Parathyroid adenoma (tissue), 2 donors: ENCODE measurements around the gene TEX10.

ENCODE experiments used
- H2AFZ ChIP-seq: fragments of 300-600 bp; sonication (generic); one replicate; pipeline ENCODE4 v1.7.0; 2017; ENCODE audit warnings: antibody characterized with exemption, mild to moderate bottlenecking
- H3K27ac ChIP-seq: fragments of 300-600 bp; sonication (generic); one replicate; pipeline ENCODE4 v1.7.0; 2017
- H3K27me3 ChIP-seq: fragments of 300-600 bp; sonication (generic); one replicate; pipeline ENCODE4 v1.7.0; 2017; ENCODE audit warnings: low read length; ENCODE audit not compliant: control insufficient read depth, insufficient read depth
- H3K36me3 ChIP-seq: fragments of 300-600 bp; sonication (generic); one replicate; pipeline ENCODE4 v1.7.0; 2017; ENCODE audit warnings: low read length; ENCODE audit not compliant: control insufficient read depth, insufficient read depth
- H3K4me1 ChIP-seq: fragments of 300-600 bp; sonication (generic); one replicate; pipeline ENCODE4 v1.7.0; 2017; ENCODE audit warnings: control low read depth
- H3K4me2 ChIP-seq: fragments of 300-600 bp; sonication (generic); one replicate; pipeline ENCODE4 v1.7.0; 2017; ENCODE audit warnings: low read length
- H3K4me3 ChIP-seq: fragments of 300-600 bp; sonication (generic); one replicate; pipeline ENCODE4 v1.7.0; 2017; ENCODE audit warnings: low read depth, low read length
- H3K79me2 ChIP-seq: fragments of 300-600 bp; sonication (generic); one replicate; pipeline ENCODE4 v1.7.0; 2017; ENCODE audit warnings: control low read depth
- H3K9ac ChIP-seq: fragments of 300-600 bp; sonication (generic); one replicate; pipeline ENCODE4 v1.7.0; 2017; ENCODE audit warnings: mild to moderate bottlenecking
- H3K9me3 ChIP-seq: fragments of 300-600 bp; sonication (generic); one replicate; pipeline ENCODE4 v1.7.0; 2017; ENCODE audit warnings: low read length; ENCODE audit not compliant: control insufficient read depth
- TF ChIP-seq, protein P1 (sequence below): fragments of 300-600 bp; sonication (generic); IDR thresholded peaks from one replicate; pipeline ENCODE4 v1.7.0; 2017; ENCODE audit warnings: antibody characterized with exemption, mild to moderate bottlenecking
- donor health status: primary hyperparathyroidism.

TEX10 gene

DNA sequence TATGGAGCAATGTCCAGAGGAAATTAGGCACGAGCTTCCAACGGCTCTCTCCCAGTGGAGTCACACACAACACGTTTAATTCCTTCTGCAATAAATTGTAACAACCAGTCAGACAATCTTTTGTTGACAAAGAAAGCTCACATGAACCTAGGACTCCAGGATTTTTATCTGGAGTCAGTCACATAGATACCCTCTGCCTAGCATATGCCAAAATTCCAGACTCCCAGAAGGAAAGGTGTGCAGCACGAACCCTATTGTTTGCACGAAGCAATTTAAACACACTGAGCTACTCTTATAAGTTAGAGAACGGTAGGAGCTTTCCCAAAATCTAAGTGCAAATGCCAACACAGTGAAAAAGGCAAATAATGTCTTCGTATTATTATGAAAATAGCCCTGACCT is 67.1 kb downstream of the TEX10 start:
- Histone ChIP-seq H3K36me3 (no peaks in the 10 kb centered on the region), H3K4me2 (no peak overlapping the region), H3K27me3 (no peaks in the 10 kb centered on the region), H3K27ac (no peak overlapping the region), H3K9me3 (no peaks in the 10 kb centered on the region), H3K4me3 (no peak overlapping the region), H2AFZ (no peak overlapping the region), H3K9ac (no peak overlapping the region), H3K4me1 (no peaks in the 10 kb centered on the region), H3K79me2 (no peaks in the 10 kb centered on the region)
- TF ChIP-seq, protein P1, sequence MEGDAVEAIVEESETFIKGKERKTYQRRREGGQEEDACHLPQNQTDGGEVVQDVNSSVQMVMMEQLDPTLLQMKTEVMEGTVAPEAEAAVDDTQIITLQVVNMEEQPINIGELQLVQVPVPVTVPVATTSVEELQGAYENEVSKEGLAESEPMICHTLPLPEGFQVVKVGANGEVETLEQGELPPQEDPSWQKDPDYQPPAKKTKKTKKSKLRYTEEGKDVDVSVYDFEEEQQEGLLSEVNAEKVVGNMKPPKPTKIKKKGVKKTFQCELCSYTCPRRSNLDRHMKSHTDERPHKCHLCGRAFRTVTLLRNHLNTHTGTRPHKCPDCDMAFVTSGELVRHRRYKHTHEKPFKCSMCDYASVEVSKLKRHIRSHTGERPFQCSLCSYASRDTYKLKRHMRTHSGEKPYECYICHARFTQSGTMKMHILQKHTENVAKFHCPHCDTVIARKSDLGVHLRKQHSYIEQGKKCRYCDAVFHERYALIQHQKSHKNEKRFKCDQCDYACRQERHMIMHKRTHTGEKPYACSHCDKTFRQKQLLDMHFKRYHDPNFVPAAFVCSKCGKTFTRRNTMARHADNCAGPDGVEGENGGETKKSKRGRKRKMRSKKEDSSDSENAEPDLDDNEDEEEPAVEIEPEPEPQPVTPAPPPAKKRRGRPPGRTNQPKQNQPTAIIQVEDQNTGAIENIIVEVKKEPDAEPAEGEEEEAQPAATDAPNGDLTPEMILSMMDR = no peak

DNA sequence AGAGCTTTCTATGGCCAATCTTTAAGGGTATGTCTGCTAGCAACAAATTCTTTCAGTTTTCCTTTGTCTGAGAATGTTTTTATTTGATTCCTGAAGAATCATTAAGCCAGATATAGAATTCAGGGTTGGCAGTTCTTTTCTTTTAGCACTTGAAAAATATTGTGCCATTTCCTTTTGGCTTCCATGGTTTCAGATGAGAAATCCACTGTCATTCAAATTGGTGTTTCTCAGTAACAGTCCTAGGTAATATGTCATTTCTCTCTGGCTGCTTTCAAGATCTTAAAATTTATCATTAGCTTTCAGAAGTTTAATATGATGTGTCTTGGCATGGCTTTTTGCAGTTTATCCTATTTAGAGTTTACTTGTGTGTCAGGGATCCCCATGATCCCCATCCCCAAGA is 67.7 kb downstream of the TEX10 start:
- Histone ChIP-seq H3K4me3 (no peak overlapping the region), H3K4me2 (no peak overlapping the region), H3K36me3 (no peaks in the 10 kb centered on the region), H3K4me1 (no peaks in the 10 kb centered on the region), H3K27me3 (no peaks in the 10 kb centered on the region), H3K27ac (no peak overlapping the region), H3K79me2 (no peaks in the 10 kb centered on the region), H3K9me3 (no peaks in the 10 kb centered on the region), H2AFZ (no peak overlapping the region), H3K9ac (no peak overlapping the region)
- TF ChIP-seq, protein P1 = no peak

DNA sequence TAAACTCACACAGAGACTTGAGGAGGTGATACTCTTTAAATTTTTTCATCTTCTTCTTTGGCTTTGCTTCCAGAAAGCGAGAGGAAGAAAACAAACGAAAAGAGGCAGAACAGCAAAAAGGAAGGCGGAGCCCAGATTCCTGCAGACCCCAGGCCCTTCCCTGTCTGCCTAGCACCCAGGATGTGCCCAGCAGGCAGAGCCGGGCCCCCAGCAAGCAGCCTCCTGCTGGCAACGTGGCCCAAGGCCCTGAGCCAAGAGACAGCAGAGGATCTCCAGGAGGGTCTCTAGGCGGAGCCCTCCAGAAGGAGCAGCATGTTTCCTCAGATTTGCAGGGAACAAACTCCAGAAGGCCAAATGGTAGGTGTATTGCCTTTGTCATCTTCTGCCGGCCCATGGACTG is 68.5 kb downstream of the TEX10 start:
- Histone ChIP-seq H3K4me2 (no peak overlapping the region), H2AFZ (no peak overlapping the region), H3K9ac (no peak overlapping the region), H3K9me3 (no peaks in the 10 kb centered on the region), H3K27me3 (no peaks in the 10 kb centered on the region), H3K79me2 (no peaks in the 10 kb centered on the region), H3K4me3 (no peak overlapping the region), H3K36me3 (no peaks in the 10 kb centered on the region), H3K4me1 (no peaks in the 10 kb centered on the region), H3K27ac (no peak overlapping the region)
- TF ChIP-seq, protein P1 = no peak

DNA sequence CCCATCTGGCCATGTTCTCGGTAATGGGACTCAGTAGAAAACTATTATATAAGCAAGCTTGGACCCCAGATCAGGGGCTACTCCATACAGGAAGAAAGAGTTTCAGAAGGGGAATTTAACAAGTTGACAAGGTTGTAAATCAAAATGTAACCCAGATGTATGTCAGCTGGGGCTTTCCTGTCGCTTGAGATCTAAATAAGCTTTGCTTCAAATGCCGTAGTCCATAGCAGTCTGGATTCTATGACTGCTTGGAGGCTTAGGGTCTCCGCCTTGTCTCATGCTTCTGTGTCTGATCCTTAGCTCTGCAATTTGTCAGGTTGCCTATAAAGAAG is 70.4 kb downstream of the TEX10 start:
- no peaks in the 10 kb centered on the region for H3K27me3 ChIP-seq
- H3K9ac ChIP-seq = no peak overlapping the region
- no peak overlapping the region for H3K4me2 ChIP-seq
- H3K36me3 ChIP-seq = no peaks in the 10 kb centered on the region
- no peaks in the 10 kb centered on the region for H3K79me2 ChIP-seq
- H2AFZ ChIP-seq = no peak overlapping the region
- no peaks in the 10 kb centered on the region for H3K9me3 ChIP-seq
- H3K27ac ChIP-seq = no peak overlapping the region
- H3K4me3 ChIP-seq = no peak overlapping the region
- no peaks in the 10 kb centered on the region for H3K4me1 ChIP-seq
- TF ChIP-seq, protein P1 = no peak

DNA sequence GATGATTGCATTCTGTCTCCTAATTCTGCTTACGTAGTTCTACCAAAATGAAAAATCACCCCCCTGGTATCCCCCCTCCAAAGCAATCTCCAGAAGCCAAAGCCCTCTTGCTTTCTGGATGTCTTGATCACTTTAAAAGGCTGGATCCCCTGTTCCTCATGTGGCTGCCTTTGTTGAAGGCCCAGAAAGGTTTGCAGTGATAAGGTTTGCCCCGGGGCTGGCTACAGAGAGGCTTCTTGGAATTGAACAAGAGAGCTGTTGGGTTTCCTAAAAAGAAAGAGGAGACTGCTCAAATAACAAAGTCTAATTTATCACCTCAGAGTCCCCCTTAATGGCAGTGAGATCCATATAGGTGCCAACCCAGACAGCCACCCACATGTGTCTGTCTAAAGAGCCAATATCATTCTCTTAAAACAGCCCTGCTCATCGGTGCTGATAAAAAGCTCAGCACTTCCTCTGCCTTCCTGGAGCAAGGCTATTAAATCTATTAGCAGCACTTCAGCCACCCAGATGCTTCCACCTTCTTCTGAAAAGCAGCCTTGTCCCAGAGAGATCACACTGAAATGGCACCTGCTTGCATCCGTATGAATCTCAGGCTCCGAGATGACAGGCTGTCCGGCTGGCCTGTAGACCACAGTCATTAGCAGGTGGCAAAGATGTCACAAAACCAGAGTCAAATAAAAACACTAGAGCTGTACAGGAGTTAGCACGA is 70.9 kb downstream of the TEX10 start:
- TF ChIP-seq, protein P1 = no peak
- no peaks in the 10 kb centered on the region for H3K27me3 ChIP-seq
- H3K27ac ChIP-seq = no peak overlapping the region
- H3K4me2 ChIP-seq = no peak overlapping the region
- no peaks in the 10 kb centered on the region for H3K9me3 ChIP-seq
- H3K79me2 ChIP-seq = no peaks in the 10 kb centered on the region
- H3K4me3 ChIP-seq = no peak overlapping the region
- no peak overlapping the region for H3K9ac ChIP-seq
- H3K4me1 ChIP-seq = no peaks in the 10 kb centered on the region
- no peaks in the 10 kb centered on the region for H3K36me3 ChIP-seq
- H2AFZ ChIP-seq = no peak overlapping the region
